SK-N-SH treated with all-trans-retinoic acid at 6 μM for 48 hours (cell line): ENCODE measurements around the gene LSR.

Source experiments
- ATAC-seq: fragments of 200-7000 bp; cut with Tn5 transposase; 3 replicates; pipeline ENCODE4 v1.9.1; 2020; ENCODE audit warnings: mild to moderate bottlenecking, moderate library complexity
- ARNTL ChIP-seq: fragments of 450-650 bp; formaldehyde crosslinking; IDR thresholded peaks from 2 replicates; pipeline ENCODE4 v1.5.0; 2020; ENCODE audit warnings: low read depth, mild to moderate bottlenecking, moderate library complexity, borderline replicate concordance
- BACH2 ChIP-seq: fragments of 250-450 bp; sonication (Bioruptor Pico); IDR thresholded peaks from 2 replicates; pipeline ENCODE4 v1.9.0; 2021; ENCODE audit warnings: mild to moderate bottlenecking, borderline replicate concordance
- CSDC2 ChIP-seq: fragments of 250-450 bp; sonication (Bioruptor Pico); IDR thresholded peaks from 2 replicates; pipeline ENCODE4 v1.5.0; 2020; ENCODE audit warnings: mild to moderate bottlenecking, moderate library complexity
- ESRRG ChIP-seq: fragments of 250-450 bp; sonication (Bioruptor Pico); IDR thresholded peaks from 2 replicates; pipeline ENCODE4 v1.6.1; 2021; ENCODE audit warnings: mild to moderate bottlenecking
- GLIS3 ChIP-seq: fragments of 250-450 bp; sonication (Bioruptor Pico); IDR thresholded peaks from 2 replicates; pipeline ENCODE4 v1.5.0; 2020; ENCODE audit warnings: mild to moderate bottlenecking, moderate library complexity
- ISL1 ChIP-seq: fragments of 250-450 bp; sonication (Bioruptor Pico); IDR thresholded peaks from 2 replicates; pipeline ENCODE4 v2.1.2; 2022; ENCODE audit warnings: mild to moderate bottlenecking, moderate library complexity
- PPARA ChIP-seq: fragments of 250-450 bp; sonication (Bioruptor Pico); IDR thresholded peaks from 2 replicates; pipeline ENCODE4 v1.5.0; 2020; ENCODE audit warnings: mild to moderate bottlenecking, borderline replicate concordance
- RARB ChIP-seq: fragments of 250-450 bp; sonication (Bioruptor Pico); IDR thresholded peaks from 2 replicates; pipeline ENCODE4 v1.8.0; 2021; ENCODE audit warnings: mild to moderate bottlenecking, moderate library complexity
- TCF4 ChIP-seq: fragments of 250-450 bp; sonication (Bioruptor Pico); IDR thresholded peaks from 2 replicates; pipeline ENCODE4 v1.8.0; 2021; ENCODE audit warnings: mild to moderate bottlenecking, moderate library complexity, borderline replicate concordance
- TOX ChIP-seq: fragments of 250-450 bp; sonication (Bioruptor Pico); IDR thresholded peaks from 2 replicates; pipeline ENCODE4 v1.8.0; 2021; ENCODE audit warnings: mild to moderate bottlenecking, moderate library complexity, borderline replicate concordance
- ZC3H10 ChIP-seq: fragments of 250-450 bp; sonication (Bioruptor Pico); IDR thresholded peaks from 2 replicates; pipeline ENCODE4 v1.5.1; 2021; ENCODE audit warnings: mild to moderate bottlenecking, moderate library complexity
- ZNF8 ChIP-seq: fragments of 450-650 bp; formaldehyde crosslinking; IDR thresholded peaks from 2 replicates; pipeline ENCODE4 v1.5.0; 2020; ENCODE audit warnings: mild to moderate bottlenecking, moderate library complexity
- TF ChIP-seq, protein P1 (sequence below): fragments of 250-450 bp; sonication (Bioruptor Pico); IDR thresholded peaks from 2 replicates; pipeline ENCODE4 v1.5.0; 2020; ENCODE audit warnings: mild to moderate bottlenecking, moderate library complexity
- TF ChIP-seq, protein P2 (sequence below): fragments of 250-450 bp; sonication (Bioruptor Pico); IDR thresholded peaks from 2 replicates; pipeline ENCODE4 v1.5.1; 2020; ENCODE audit warnings: low read depth, mild to moderate bottlenecking, moderate library complexity
- TF ChIP-seq, protein P3 (sequence below): fragments of 250-450 bp; sonication (Bioruptor Pico); IDR thresholded peaks from 2 replicates; pipeline ENCODE4 v1.8.0; 2021; ENCODE audit warnings: low read depth, mild to moderate bottlenecking, moderate library complexity, borderline replicate concordance

The LSR gene

DNA sequence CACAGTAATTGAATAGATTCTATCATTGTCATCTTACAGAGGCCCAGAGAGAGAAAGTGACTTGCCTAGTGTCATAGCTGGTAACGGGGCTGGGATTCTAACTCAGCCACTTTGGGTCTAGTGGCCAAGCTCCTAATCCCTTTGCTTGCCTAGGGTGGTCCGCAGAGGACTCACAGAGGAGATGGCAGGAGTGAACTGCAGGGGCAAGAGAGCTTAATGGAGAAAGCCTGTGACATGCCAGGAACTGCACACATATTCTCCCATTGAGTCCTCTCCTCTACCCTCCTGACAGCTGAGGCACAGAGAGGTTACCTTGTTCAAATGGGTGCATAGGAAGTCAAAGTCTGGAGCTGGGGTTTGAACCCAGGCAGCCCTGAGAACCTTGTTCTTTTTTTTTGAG lies 2.7 kb downstream of the LSR start (continued):
- TF ChIP-seq, protein P1, sequence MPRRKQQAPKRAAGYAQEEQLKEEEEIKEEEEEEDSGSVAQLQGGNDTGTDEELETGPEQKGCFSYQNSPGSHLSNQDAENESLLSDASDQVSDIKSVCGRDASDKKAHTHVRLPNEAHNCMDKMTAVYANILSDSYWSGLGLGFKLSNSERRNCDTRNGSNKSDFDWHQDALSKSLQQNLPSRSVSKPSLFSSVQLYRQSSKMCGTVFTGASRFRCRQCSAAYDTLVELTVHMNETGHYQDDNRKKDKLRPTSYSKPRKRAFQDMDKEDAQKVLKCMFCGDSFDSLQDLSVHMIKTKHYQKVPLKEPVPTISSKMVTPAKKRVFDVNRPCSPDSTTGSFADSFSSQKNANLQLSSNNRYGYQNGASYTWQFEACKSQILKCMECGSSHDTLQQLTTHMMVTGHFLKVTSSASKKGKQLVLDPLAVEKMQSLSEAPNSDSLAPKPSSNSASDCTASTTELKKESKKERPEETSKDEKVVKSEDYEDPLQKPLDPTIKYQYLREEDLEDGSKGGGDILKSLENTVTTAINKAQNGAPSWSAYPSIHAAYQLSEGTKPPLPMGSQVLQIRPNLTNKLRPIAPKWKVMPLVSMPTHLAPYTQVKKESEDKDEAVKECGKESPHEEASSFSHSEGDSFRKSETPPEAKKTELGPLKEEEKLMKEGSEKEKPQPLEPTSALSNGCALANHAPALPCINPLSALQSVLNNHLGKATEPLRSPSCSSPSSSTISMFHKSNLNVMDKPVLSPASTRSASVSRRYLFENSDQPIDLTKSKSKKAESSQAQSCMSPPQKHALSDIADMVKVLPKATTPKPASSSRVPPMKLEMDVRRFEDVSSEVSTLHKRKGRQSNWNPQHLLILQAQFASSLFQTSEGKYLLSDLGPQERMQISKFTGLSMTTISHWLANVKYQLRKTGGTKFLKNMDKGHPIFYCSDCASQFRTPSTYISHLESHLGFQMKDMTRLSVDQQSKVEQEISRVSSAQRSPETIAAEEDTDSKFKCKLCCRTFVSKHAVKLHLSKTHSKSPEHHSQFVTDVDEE (CRISPR knock-in tag), result no peak
- TF ChIP-seq CSDC2 (CRISPR knock-in tag), result no peak
- no peak for TF ChIP-seq ESRRG
- no peak for TF ChIP-seq RARB
- TF ChIP-seq GLIS3 (CRISPR knock-in tag), result no peak
- TF ChIP-seq TOX (CRISPR knock-in tag), result no peak

DNA sequence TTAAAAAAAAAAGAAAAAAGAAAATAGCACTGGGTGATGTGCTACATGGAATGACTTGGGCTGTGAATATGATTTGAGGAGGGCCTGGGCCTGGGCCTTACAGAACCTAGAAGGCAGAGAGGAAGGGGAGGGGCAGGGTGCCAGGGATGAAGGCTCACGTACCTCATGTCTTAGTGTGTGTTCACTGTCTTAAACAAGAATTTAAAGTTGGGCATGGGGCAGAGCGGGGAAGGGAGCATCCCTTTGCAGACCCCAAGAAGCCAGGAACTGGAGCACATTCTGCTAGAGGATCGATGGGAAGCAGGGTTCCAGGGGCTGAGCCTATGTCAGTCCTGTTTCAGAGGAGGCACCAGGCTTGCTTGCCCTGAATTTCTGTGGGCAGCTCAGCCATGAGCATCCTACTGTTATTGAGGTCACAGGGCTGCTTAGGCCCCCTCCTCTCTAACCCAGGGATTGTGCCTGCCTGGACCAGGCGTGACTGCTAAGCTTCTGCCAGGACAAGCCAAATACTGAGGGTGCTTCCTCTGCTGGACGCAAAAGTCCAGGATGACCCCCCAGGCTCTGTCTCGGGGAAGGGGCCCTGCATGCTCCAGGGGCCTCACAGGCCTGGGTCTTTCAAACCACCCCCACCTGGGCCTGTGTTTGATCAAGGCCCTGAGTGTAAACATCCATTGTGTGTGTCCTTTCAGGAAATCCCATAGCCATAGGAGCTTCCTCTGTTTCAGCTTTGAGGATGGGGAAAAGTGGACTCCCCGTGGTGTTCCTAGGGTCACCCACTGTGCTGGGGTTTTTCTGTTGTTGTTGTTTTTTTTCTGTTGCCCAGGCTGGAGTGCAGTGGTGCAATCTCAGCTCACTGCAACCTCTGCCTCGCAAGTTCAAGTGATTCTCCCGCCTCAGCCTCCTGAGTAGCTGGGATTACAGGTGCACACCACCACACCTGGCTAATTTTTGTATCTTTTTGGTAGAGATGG lies 4.8 kb downstream of the LSR start:
- no peak for TF ChIP-seq ARNTL (CRISPR knock-in tag)
- TF ChIP-seq ESRRG, result no peak
- TF ChIP-seq CSDC2 (CRISPR knock-in tag), result no peak
- no peak for TF ChIP-seq TCF4 (CRISPR knock-in tag)
- TF ChIP-seq, protein P2, sequence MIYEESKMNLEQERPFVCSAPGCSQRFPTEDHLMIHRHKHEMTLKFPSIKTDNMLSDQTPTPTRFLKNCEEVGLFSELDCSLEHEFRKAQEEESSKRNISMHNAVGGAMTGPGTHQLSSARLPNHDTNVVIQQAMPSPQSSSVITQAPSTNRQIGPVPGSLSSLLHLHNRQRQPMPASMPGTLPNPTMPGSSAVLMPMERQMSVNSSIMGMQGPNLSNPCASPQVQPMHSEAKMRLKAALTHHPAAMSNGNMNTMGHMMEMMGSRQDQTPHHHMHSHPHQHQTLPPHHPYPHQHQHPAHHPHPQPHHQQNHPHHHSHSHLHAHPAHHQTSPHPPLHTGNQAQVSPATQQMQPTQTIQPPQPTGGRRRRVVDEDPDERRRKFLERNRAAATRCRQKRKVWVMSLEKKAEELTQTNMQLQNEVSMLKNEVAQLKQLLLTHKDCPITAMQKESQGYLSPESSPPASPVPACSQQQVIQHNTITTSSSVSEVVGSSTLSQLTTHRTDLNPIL, result no peak
- TF ChIP-seq, protein P3, sequence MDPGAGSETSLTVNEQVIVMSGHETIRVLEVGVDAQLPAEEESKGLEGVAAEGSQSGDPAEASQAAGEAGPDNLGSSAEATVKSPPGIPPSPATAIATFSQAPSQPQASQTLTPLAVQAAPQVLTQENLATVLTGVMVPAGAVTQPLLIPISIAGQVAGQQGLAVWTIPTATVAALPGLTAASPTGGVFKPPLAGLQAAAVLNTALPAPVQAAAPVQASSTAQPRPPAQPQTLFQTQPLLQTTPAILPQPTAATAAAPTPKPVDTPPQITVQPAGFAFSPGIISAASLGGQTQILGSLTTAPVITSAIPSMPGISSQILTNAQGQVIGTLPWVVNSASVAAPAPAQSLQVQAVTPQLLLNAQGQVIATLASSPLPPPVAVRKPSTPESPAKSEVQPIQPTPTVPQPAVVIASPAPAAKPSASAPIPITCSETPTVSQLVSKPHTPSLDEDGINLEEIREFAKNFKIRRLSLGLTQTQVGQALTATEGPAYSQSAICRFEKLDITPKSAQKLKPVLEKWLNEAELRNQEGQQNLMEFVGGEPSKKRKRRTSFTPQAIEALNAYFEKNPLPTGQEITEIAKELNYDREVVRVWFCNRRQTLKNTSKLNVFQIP (CRISPR knock-in tag), result no peak
- TF ChIP-seq, protein P1 (CRISPR knock-in tag), result no peak
- no peak for TF ChIP-seq BACH2
- no peak for TF ChIP-seq PPARA (CRISPR knock-in tag)
- no peak for TF ChIP-seq TOX (CRISPR knock-in tag)
- no peak for TF ChIP-seq ZC3H10 (CRISPR knock-in tag)
- TF ChIP-seq, all 23 proteins: peak for 0
- ATAC-seq, result no peak

DNA sequence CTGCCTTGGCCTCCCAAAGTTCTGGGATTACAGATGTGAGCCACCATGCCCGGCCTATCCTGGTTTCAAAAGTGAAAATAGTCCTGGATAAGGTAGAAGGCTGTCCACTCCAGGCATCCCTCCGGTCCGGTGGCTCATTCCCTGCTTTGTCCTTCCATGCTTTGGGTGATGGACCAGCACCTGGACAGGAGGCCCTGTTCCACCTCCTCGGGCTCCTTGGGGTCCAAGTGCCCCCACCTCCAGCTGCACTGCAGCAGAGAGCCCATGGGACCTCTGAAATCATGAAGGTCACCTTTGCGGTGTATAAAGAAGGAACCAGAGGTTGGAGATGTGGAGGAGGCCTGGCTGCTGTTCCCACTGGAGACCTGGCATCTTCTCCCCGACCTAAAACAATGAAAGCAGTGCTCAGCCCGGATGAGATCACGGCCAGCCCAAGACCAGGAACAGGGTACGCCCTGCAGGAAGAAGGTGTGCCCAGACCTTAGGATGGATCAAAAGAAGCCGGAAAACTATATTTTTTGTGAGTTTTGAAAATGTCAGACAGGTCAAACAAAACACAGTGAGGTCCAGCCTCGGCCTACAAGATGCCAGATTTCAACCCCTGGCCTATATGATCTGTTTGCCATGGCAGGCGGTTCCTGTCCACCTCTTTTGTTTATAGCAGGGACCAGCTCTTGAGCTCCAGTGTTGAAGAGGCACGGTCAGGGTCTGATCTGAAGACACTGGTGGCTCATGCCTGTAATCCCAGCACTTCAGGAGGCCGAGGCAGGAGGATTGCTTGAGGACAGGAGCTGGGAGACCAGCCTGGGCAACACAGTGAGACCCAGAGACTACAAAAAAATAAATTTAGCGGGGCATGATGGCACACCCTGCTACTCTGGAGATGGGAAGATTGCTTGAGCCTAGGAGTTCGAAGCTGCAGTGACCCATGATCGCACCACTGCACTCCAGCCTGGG lies 5.8 kb downstream of the LSR start:
- no peak for ATAC-seq
- TF ChIP-seq GLIS3 (CRISPR knock-in tag) (no peak), ZNF8 (CRISPR knock-in tag) (no peak), RARB (no peak), ARNTL (CRISPR knock-in tag) (no peak), PPARA (CRISPR knock-in tag) (no peak), ISL1 (CRISPR knock-in tag) (no peak)
- TF ChIP-seq, protein P1 (CRISPR knock-in tag), result no peak
